Neural cell (in vitro differentiated cells): ENCODE results near the gene VIT. TPM values are rescaled to one million over a fixed set of nuclear protein-coding genes. Genes with fewer than 3 reads are reported as not detected.

Source experiments
- H2AFZ ChIP-seq: fragments of 200-600, 300-800 bp; sonication (generic), shearing (Covaris generic); 2 replicates; pipeline ENCODE4 v1.6.0; 2014; ENCODE audit warnings: low read depth, mild to moderate bottlenecking, antibody characterized with exemption, low read length, moderate library complexity
- H3F3A ChIP-seq: fragments of 200-600 bp; shearing (Covaris generic); 2 replicates; pipeline ENCODE4 v1.6.1; 2016; ENCODE audit warnings: mild to moderate bottlenecking, moderate library complexity, mixed read lengths, antibody characterized with exemption, low read length; ENCODE audit not compliant: insufficient read depth, poor library complexity, severe bottlenecking
- H3K27ac ChIP-seq: fragments of 200-600, 300-800 bp; sonication (generic), shearing (Covaris generic); 2 replicates; pipeline ENCODE4 v1.5.1; 2014; ENCODE audit warnings: mild to moderate bottlenecking, low read length, moderate library complexity
- H3K27me3 ChIP-seq: fragments of 300-800, 200-600 bp; sonication (generic), shearing (Covaris generic); 2 replicates; pipeline ENCODE4 v1.6.0; 2014; ENCODE audit warnings: mild to moderate bottlenecking, low read depth, low read length, moderate library complexity; ENCODE audit not compliant: insufficient read depth
- H3K36me3 ChIP-seq: fragments of 300-800, 200-600 bp; sonication (generic), shearing (Covaris generic); 2 replicates; pipeline ENCODE4 v1.5.1; 2014; ENCODE audit warnings: mild to moderate bottlenecking, antibody characterized with exemption, low read length, moderate library complexity; ENCODE audit not compliant: insufficient read depth
- H3K4me2 ChIP-seq: fragments of 300-800, 200-600 bp; sonication (generic), shearing (Covaris generic); 2 replicates; pipeline ENCODE4 v1.6.0; 2014; ENCODE audit warnings: mild to moderate bottlenecking, low read length
- H3K4me3 ChIP-seq: fragments of 300-800, 200-600 bp; sonication (generic), shearing (Covaris generic); 2 replicates; pipeline ENCODE4 v1.5.1; 2014; ENCODE audit warnings: mild to moderate bottlenecking, low read length, moderate library complexity
- H3K79me2 ChIP-seq: fragments of 200-600 bp; shearing (Covaris generic); replicated peaks from 2 replicates; pipeline ENCODE4 v1.6.0; 2014; ENCODE audit warnings: mild to moderate bottlenecking, low read length, moderate library complexity; ENCODE audit not compliant: insufficient read depth
- H3K9ac ChIP-seq: fragments of 300-800, 200-600 bp; sonication (generic), shearing (Covaris generic); 2 replicates; pipeline ENCODE4 v1.6.1; 2016; ENCODE audit warnings: mild to moderate bottlenecking, low read length, mixed read lengths
- H3K9me2 ChIP-seq: fragments of 200-600 bp; shearing (Covaris generic); 2 replicates; pipeline ENCODE4 v1.6.1; 2016; ENCODE audit warnings: mild to moderate bottlenecking, low read length, mixed read lengths; ENCODE audit not compliant: insufficient read depth
- H3K9me3 ChIP-seq: fragments of 200-600, 300-800 bp; sonication (generic), shearing (Covaris generic); 2 replicates; pipeline ENCODE4 v1.6.1; 2016; ENCODE audit warnings: mild to moderate bottlenecking, mixed run types, low read length, moderate library complexity, mixed read lengths
- H4K20me1 ChIP-seq: fragments of 200-600 bp; shearing (Covaris generic); 2 replicates; pipeline ENCODE4 v1.6.1; 2016; ENCODE audit warnings: mild to moderate bottlenecking, mixed run types; ENCODE audit not compliant: insufficient read depth
- EP300 ChIP-seq: fragments of 450-650 bp; conservative IDR thresholded peaks from 2 replicates; pipeline ENCODE4 v1.6.1; 2014; ENCODE audit warnings: antibody characterized with exemption, mild to moderate bottlenecking, moderate library complexity; ENCODE audit not compliant: poor library complexity, severe bottlenecking
- EZH2 ChIP-seq: fragments of 200-600, 300-800 bp; shearing (Covaris generic), sonication (generic); IDR thresholded peaks from 2 replicates; pipeline ENCODE4 v1.6.1; 2014; ENCODE audit warnings: antibody characterized with exemption, low read length, borderline replicate concordance, mild to moderate bottlenecking; ENCODE audit not compliant: insufficient read depth, poor library complexity, severe bottlenecking
- MXI1 ChIP-seq: fragments of 450-650 bp; conservative IDR thresholded peaks from 2 replicates; pipeline ENCODE4 v1.6.1; 2014; ENCODE audit warnings: antibody characterized with exemption, mild to moderate bottlenecking; ENCODE audit not compliant: poor library complexity, severe bottlenecking
- POLR2AphosphoS5 ChIP-seq: IDR thresholded peaks from 2 replicates; pipeline ENCODE4 v1.6.1; 2012
- RAD21 ChIP-seq: fragments of 450-650 bp; conservative IDR thresholded peaks from 2 replicates; pipeline ENCODE4 v1.6.1; 2014; ENCODE audit warnings: antibody characterized with exemption, mild to moderate bottlenecking, moderate library complexity
- SMC3 ChIP-seq: fragments of 450-650 bp; conservative IDR thresholded peaks from 2 replicates; pipeline ENCODE4 v1.6.1; 2014; ENCODE audit warnings: antibody characterized with exemption, mild to moderate bottlenecking, moderate library complexity; ENCODE audit not compliant: poor library complexity
- TAF1 ChIP-seq: IDR thresholded peaks from 2 replicates; pipeline ENCODE4 v1.6.1; 2012; ENCODE audit warnings: low read depth
- polyA plus RNA-seq: library from polyadenylated mRNA; depleted of rRNA; stranded (reverse); fragments of >200 nt; gene quantifications from 2 replicates; pipeline ENCODE4 v1.2.3, GENCODE V29; 2014
- TF ChIP-seq, protein P1 (sequence below): fragments of 450-650 bp; IDR thresholded peaks from 2 replicates; pipeline ENCODE4 v1.5.1; 2014; ENCODE audit warnings: antibody characterized with exemption, mild to moderate bottlenecking, moderate library complexity; ENCODE audit not compliant: poor library complexity, severe bottlenecking
- TF ChIP-seq, protein P2 (sequence below): IDR thresholded peaks from 2 replicates; pipeline ENCODE4 v1.6.1; 2012; ENCODE audit warnings: borderline replicate concordance

Gene VIT
- polyA plus RNA-seq, 1 donor from 2014 or later: not detected

DNA sequence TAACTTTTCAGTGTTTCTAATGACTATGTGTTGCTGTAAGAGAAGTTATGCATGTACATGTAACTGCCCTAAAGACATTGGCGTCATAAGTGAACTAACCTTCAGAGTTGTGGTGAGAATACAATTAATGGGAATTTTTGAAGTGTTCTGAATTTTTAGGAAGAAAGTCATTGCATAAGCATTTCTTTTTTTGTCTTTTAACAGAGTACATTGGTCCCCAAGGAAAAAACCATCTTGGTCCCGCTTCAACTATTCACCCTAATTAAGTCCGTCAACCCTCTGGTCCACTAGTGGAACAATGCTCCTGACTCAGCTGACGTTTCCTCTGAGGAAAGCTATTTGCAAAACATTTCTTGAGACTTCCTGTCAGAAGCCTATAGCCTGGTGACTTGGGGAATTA lies 41.1 kb upstream of the VIT start:
- Histone ChIP-seq H3K27ac (no peak overlapping the region), H3K9me2 (no peaks in the 10 kb centered on the region), H3K4me3 (no peak overlapping the region), H4K20me1 (no peaks in the 10 kb centered on the region), H3F3A (no peaks in the 10 kb centered on the region), H3K4me2 (no peak overlapping the region), H3K36me3 (no peaks in the 10 kb centered on the region), H3K27me3 (no peaks in the 10 kb centered on the region), H3K79me2 (no peaks in the 10 kb centered on the region), H2AFZ (no peak overlapping the region), H3K9ac (no peak overlapping the region), H3K9me3 (no peaks in the 10 kb centered on the region)
- TF ChIP-seq MXI1 (no peak), EP300 (no peak), RAD21 (no peak), TAF1 (no peak), SMC3 (no peak), POLR2AphosphoS5 (no peak), EZH2 (no peak)
- TF ChIP-seq, protein P1, sequence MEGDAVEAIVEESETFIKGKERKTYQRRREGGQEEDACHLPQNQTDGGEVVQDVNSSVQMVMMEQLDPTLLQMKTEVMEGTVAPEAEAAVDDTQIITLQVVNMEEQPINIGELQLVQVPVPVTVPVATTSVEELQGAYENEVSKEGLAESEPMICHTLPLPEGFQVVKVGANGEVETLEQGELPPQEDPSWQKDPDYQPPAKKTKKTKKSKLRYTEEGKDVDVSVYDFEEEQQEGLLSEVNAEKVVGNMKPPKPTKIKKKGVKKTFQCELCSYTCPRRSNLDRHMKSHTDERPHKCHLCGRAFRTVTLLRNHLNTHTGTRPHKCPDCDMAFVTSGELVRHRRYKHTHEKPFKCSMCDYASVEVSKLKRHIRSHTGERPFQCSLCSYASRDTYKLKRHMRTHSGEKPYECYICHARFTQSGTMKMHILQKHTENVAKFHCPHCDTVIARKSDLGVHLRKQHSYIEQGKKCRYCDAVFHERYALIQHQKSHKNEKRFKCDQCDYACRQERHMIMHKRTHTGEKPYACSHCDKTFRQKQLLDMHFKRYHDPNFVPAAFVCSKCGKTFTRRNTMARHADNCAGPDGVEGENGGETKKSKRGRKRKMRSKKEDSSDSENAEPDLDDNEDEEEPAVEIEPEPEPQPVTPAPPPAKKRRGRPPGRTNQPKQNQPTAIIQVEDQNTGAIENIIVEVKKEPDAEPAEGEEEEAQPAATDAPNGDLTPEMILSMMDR: no peak
- TF ChIP-seq, protein P2, sequence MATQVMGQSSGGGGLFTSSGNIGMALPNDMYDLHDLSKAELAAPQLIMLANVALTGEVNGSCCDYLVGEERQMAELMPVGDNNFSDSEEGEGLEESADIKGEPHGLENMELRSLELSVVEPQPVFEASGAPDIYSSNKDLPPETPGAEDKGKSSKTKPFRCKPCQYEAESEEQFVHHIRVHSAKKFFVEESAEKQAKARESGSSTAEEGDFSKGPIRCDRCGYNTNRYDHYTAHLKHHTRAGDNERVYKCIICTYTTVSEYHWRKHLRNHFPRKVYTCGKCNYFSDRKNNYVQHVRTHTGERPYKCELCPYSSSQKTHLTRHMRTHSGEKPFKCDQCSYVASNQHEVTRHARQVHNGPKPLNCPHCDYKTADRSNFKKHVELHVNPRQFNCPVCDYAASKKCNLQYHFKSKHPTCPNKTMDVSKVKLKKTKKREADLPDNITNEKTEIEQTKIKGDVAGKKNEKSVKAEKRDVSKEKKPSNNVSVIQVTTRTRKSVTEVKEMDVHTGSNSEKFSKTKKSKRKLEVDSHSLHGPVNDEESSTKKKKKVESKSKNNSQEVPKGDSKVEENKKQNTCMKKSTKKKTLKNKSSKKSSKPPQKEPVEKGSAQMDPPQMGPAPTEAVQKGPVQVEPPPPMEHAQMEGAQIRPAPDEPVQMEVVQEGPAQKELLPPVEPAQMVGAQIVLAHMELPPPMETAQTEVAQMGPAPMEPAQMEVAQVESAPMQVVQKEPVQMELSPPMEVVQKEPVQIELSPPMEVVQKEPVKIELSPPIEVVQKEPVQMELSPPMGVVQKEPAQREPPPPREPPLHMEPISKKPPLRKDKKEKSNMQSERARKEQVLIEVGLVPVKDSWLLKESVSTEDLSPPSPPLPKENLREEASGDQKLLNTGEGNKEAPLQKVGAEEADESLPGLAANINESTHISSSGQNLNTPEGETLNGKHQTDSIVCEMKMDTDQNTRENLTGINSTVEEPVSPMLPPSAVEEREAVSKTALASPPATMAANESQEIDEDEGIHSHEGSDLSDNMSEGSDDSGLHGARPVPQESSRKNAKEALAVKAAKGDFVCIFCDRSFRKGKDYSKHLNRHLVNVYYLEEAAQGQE: no peak

DNA sequence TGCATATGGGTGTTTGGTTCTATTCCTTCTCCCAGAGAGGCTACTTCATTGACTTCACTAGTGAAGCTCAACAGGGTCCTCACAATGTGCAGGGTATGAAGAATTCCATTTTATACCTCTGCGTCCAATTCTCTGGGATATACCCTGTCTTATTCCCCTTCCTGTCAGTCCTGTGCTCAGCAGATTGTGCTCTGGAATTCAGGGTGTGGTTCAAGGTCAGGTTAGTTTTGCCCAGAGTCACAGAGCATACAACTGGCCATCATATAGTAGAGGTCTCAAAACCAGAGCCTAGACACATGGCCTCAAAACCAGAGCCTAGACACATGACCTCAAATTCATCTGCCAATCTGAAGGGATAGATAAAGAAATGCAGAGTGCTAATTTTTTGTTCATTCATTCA lies 38.8 kb upstream of the VIT start:
- Histone ChIP-seq H2AFZ (no peak overlapping the region), H3K36me3 (no peaks in the 10 kb centered on the region), H3K27ac (no peak overlapping the region), H3K27me3 (no peaks in the 10 kb centered on the region), H3K9me3 (no peaks in the 10 kb centered on the region), H3K9ac (no peak overlapping the region), H3K4me2 (no peak overlapping the region), H3K79me2 (no peaks in the 10 kb centered on the region), H4K20me1 (no peaks in the 10 kb centered on the region), H3K9me2 (no peaks in the 10 kb centered on the region), H3F3A (no peaks in the 10 kb centered on the region), H3K4me3 (no peak overlapping the region)
- TF ChIP-seq, protein P2: no peak
- TF ChIP-seq MXI1: no peak
- TF ChIP-seq, protein P1: no peak
- TF ChIP-seq RAD21: no peak
